Measurements from ENCODE around the gene ZNF107.
"Not testable (repeated sequence)": the region's sequence is repeated elsewhere in the genome, so short reads cannot be mapped to it uniquely, and the experiment has no call there.

Gene ZNF107

DNA sequence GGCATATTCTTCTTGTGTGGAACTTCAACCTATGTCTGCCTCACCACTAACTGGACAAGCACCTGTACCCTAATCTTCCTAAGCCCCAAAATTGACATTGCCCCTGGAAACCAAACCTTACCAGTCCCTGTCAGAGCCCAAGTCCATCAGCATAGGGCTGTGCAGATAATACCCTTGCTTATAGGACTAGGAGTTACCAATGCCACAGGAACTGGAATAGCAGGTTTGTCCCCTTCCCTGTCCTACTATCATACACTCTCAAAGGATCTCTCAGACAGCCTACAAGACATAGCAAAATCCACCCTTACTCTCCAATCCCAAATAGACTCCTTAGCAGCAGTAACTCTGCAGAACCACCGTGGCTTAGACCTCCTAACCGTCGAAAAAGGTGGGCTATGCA lies 19.8 kb downstream of the ZNF107 start:
- TF ChIP-seq, protein P1, sequence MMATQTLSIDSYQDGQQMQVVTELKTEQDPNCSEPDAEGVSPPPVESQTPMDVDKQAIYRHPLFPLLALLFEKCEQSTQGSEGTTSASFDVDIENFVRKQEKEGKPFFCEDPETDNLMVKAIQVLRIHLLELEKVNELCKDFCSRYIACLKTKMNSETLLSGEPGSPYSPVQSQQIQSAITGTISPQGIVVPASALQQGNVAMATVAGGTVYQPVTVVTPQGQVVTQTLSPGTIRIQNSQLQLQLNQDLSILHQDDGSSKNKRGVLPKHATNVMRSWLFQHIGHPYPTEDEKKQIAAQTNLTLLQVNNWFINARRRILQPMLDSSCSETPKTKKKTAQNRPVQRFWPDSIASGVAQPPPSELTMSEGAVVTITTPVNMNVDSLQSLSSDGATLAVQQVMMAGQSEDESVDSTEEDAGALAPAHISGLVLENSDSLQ (IDR thresholded peaks at IDR 0.05) = no peak
- TF ChIP-seq HDGF (IDR thresholded peaks at IDR 0.05; ENCODE audit: borderline replicate concordance) (no peak), CTBP1 (IDR thresholded peaks at IDR 0.05; ENCODE audit: borderline replicate concordance) (no peak), ARNT (IDR thresholded peaks at IDR 0.05) (no peak), BHLHE40 (IDR thresholded peaks at IDR 0.05; ENCODE audit: borderline replicate concordance) (no peak), FOXK2 (IDR thresholded peaks at IDR 0.05) (no peak), L3MBTL2 (conservative IDR thresholded peaks at IDR 0.05) (no peak), LEF1 (IDR thresholded peaks at IDR 0.05; ENCODE audit: borderline replicate concordance) (no peak), FOXA1 (IDR thresholded peaks at IDR 0.05) (no peak), ELF4 (IDR thresholded peaks at IDR 0.05) (no peak), SUZ12 (IDR thresholded peaks at IDR 0.05) (no peak), SP1 (IDR thresholded peaks at IDR 0.05) (no peak), FOXM1 (IDR thresholded peaks at IDR 0.05; ENCODE audit: borderline replicate concordance) (no peak), NFRKB (IDR thresholded peaks at IDR 0.05) (no peak)
- POLR2A ChIA-PET = no interaction called here
- DNase-seq (ENCODE audit: extremely low spot score) = no peak
- CTCF ChIA-PET = no interaction called here

DNA sequence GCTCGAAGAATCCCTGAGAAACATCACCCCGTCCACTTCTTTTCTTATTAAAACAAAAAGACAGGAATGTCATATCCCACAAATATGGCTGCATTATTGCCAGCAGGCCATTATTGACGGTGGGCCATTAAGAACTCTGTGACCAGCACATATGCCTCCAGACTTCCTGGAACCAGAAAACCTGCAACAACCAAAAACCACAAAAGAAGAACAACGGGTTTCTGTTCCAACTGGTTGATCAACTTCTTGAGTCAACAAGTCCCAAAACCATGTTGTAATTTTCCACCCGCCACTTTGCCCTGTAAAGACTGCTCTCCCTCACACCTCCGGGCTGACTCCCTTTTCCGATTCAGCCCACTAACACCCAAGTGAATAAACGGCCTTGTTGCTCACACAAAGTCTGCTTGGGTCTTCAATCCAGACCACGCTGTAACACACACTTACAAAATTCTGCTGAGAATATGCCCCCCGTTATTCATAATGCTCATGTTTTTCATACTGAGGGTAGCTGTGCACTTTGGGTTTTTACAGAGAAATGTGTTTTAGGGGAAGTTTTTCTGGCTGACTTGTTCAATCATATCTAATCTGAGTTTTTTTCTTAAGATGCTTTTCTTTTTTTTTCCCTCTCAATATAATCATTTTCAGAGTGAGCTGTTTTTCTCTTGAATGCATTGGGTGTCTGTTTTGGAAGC lies 20.7 kb downstream of the ZNF107 start:
- TF ChIP-seq BHLHE40 (IDR thresholded peaks at IDR 0.05; ENCODE audit: borderline replicate concordance) = no peak
- no peak for TF ChIP-seq CTBP1 (IDR thresholded peaks at IDR 0.05; ENCODE audit: borderline replicate concordance)
- no peak for TF ChIP-seq SP1 (IDR thresholded peaks at IDR 0.05)
- TF ChIP-seq FOXM1 (IDR thresholded peaks at IDR 0.05; ENCODE audit: borderline replicate concordance) = no peak
- no peak for TF ChIP-seq FOXK2 (IDR thresholded peaks at IDR 0.05)
- no peak for TF ChIP-seq SUZ12 (IDR thresholded peaks at IDR 0.05)
- TF ChIP-seq HDGF (IDR thresholded peaks at IDR 0.05; ENCODE audit: borderline replicate concordance) = no peak
- no peak for TF ChIP-seq ELF4 (IDR thresholded peaks at IDR 0.05)
- no peak for TF ChIP-seq ZNF384 (IDR thresholded peaks at IDR 0.05)
- TF ChIP-seq NFRKB (IDR thresholded peaks at IDR 0.05) = no peak
- no peak for TF ChIP-seq ARNT (IDR thresholded peaks at IDR 0.05)
- no peak for TF ChIP-seq LEF1 (IDR thresholded peaks at IDR 0.05; ENCODE audit: borderline replicate concordance)
- TF ChIP-seq FOXA1 (IDR thresholded peaks at IDR 0.05) = no peak
- TF ChIP-seq, protein P1 (IDR thresholded peaks at IDR 0.05) = no peak
- TF ChIP-seq L3MBTL2 (conservative IDR thresholded peaks at IDR 0.05) = no peak
- TF ChIP-seq TARDBP (IDR thresholded peaks at IDR 0.05) = no peak
- CTCF ChIA-PET = no interaction called here
- POLR2A ChIA-PET = no interaction called here
- no peak for DNase-seq (ENCODE audit: extremely low spot score)

DNA sequence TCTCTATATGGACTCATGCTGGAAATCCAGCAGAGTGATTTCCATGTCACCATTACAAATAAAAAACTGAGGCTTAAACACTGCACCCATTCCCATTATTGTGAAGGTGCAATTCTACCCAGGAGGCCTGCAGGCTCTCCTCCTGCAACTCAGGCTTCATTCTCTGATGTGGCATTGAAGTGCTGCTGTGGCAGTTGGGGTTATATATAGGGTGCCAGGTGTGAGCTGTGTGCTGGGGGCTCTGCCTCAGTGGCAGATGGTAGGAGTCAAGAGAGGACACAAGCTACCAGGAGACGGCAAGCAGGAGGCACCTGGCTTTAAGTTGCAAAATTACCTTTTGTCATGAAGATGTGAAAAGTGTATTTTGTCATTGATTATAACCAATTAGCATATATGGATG lies 21.3 kb downstream of the ZNF107 start:
- ChIA-PET CTCF (no interaction called here), POLR2A (no interaction called here)
- DNase-seq (ENCODE audit: extremely low spot score) = no peak
- TF ChIP-seq FOXK2 (IDR thresholded peaks at IDR 0.05) (no peak), BHLHE40 (IDR thresholded peaks at IDR 0.05; ENCODE audit: borderline replicate concordance) (no peak), FOXA1 (IDR thresholded peaks at IDR 0.05) (no peak), CTBP1 (IDR thresholded peaks at IDR 0.05; ENCODE audit: borderline replicate concordance) (no peak), L3MBTL2 (conservative IDR thresholded peaks at IDR 0.05) (no peak), LEF1 (IDR thresholded peaks at IDR 0.05; ENCODE audit: borderline replicate concordance) (no peak), ELF4 (IDR thresholded peaks at IDR 0.05) (no peak), SUZ12 (IDR thresholded peaks at IDR 0.05) (no peak)
- TF ChIP-seq, protein P1 (IDR thresholded peaks at IDR 0.05) = no peak

DNA sequence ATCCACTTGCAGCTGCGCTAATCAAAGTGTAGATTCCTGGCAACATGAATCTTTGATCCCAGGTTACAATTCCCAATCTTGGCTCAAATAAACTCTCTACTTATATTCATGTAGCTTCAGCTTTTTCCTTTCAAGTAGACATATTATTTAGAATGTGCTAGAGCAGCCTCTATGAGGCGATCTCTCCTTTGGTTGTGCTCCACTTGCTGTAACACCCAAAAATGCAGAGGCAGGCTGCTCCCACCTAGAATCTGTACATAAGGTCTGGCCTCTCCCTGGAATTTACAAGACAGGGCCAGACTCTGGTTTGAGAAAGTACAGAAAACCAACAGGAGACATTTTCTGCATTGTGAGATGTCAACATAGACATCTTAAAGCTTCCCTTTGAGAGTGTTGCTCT lies 23.1 kb downstream of the ZNF107 start:
- TF ChIP-seq BHLHE40 (IDR thresholded peaks at IDR 0.05; ENCODE audit: borderline replicate concordance) = no peak
- TF ChIP-seq, protein P1 (IDR thresholded peaks at IDR 0.05) = no peak
- TF ChIP-seq FOXK2 (IDR thresholded peaks at IDR 0.05) = no peak
- TF ChIP-seq ARNT (IDR thresholded peaks at IDR 0.05) = no peak
- no peak for TF ChIP-seq ELF4 (IDR thresholded peaks at IDR 0.05)
- no peak for TF ChIP-seq FOXM1 (IDR thresholded peaks at IDR 0.05; ENCODE audit: borderline replicate concordance)
- no peak for TF ChIP-seq TARDBP (IDR thresholded peaks at IDR 0.05)
- no peak for TF ChIP-seq LEF1 (IDR thresholded peaks at IDR 0.05; ENCODE audit: borderline replicate concordance)
- TF ChIP-seq CTBP1 (IDR thresholded peaks at IDR 0.05; ENCODE audit: borderline replicate concordance) = no peak
- no peak for TF ChIP-seq FOXA1 (IDR thresholded peaks at IDR 0.05)
- TF ChIP-seq SUZ12 (IDR thresholded peaks at IDR 0.05) = no peak
- no peak for TF ChIP-seq ZNF384 (IDR thresholded peaks at IDR 0.05)
- TF ChIP-seq SP1 (IDR thresholded peaks at IDR 0.05) = no peak
- DNase-seq (ENCODE audit: extremely low spot score) = no peak
- CTCF ChIA-PET = no interaction called here
- POLR2A ChIA-PET = interaction anchor here (1.7 kb wide), 1 partner anchor 23 kb away, joined by 4 read pairs; the partner anchor contains the start of gene ZNF107

DNA sequence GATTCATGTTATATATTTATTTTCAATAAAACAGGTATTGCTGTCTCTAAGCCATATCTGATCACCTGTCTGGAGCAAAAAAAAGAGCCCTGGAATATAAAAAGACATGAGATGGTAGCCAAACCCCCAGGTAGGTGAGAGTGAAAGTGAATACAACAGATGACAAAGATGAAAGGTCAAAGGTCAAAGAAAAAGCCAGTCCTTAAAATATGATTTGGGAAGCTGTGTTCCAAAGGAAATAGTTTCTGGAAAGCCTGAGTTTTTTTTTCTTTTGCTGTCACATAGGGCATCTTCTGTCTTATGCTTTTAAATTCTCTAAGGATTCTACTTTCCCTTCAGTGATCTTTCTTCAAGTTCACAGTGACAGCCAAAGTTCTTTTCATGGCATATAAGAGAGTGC lies 25.9 kb downstream of the ZNF107 start:
- ChIA-PET POLR2A (no interaction called here), CTCF (no interaction called here)
- DNase-seq (ENCODE audit: extremely low spot score) = no peak
- TF ChIP-seq ZNF384 (IDR thresholded peaks at IDR 0.05) (no peak), TARDBP (IDR thresholded peaks at IDR 0.05) (no peak), FOXM1 (IDR thresholded peaks at IDR 0.05; ENCODE audit: borderline replicate concordance) (no peak), FOXK2 (IDR thresholded peaks at IDR 0.05) (no peak), FOXA1 (IDR thresholded peaks at IDR 0.05) (no peak), LEF1 (IDR thresholded peaks at IDR 0.05; ENCODE audit: borderline replicate concordance) (no peak), SUZ12 (IDR thresholded peaks at IDR 0.05) (no peak), HDGF (IDR thresholded peaks at IDR 0.05; ENCODE audit: borderline replicate concordance) (no peak), BHLHE40 (IDR thresholded peaks at IDR 0.05; ENCODE audit: borderline replicate concordance) (no peak)
- TF ChIP-seq, protein P1 (IDR thresholded peaks at IDR 0.05) = no peak

DNA sequence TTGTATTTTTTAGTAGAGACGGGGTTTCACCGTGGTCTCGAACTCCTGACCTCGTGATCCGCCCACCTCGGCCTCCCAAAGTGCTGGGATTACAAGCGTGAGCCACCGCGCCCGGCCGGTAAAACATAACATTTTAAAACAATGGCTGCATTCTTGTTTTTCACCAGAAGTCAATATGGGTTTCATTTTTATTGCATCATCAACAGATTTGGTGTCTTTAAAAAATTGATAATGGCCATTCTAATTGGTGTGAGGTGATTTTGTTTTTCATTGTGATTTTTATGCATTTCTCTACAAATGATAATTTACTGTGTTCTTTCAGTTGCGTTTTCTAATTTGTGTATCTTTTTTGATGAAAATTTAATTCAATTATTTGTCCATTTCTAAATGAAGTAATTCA lies 31.9 kb downstream of the ZNF107 start:
- POLR2A ChIA-PET; CTCF ChIA-PET; DNase-seq (ENCODE audit: extremely low spot score): not testable (repeated sequence)
